K562 (cell line): ENCODE measurements around the gene CACNA1I. TPM values are rescaled to one million over a fixed set of nuclear protein-coding genes. Genes with fewer than 3 reads are reported as not detected.

Experiments used
- ATAC-seq: fragments of 200-7000 bp; cut with Tn5 transposase; 3 replicates; pipeline ENCODE4 v1.9.1; 2020; ENCODE audit warnings: moderate library complexity
- BruUV-seq: library from RNA; stranded (reverse); fragments of 400-500 nt; replicated peaks from 2 replicates; lab custom pipeline; 2021; lab: Mats Ljungman, UMichigan
- CTCF ChIA-PET: fragments of 300-600 bp; formaldehyde crosslinking; extraction: SDS; loops from one replicate; lab custom pipeline; 2021; ENCODE audit warnings: low intra/inter-chr PET ratio; lab: Yijun Ruan, JAX
- POLR2A ChIA-PET: fragments of 300-600, 350-650 bp; sonication (Branson Sonifier 250); formaldehyde crosslinking; extraction: SDS; loops from one replicate; lab custom pipeline; 2021; ENCODE audit warnings: antibody characterized with exemption, inconsistent platforms; lab: Yijun Ruan, JAX
- DNase-seq, 4 experiments: peaks; one replicate each; pipeline versions ENCODE4 v3.0.0 to v3.0.0-alpha.2; 2011 to 2018; ENCODE audit warnings: low spot score in 3 of 4, mixed read lengths in 3 of 4; ENCODE audit errors: extremely low read depth in 1 of 4
- FAIRE-seq: peaks from 2 replicates; lab custom pipeline; 2011; peaks lifted over from hg19 to GRCh38; lab: Jason Lieb, UNC
- H2AFZ ChIP-seq: 2 replicates; pipeline ENCODE4 v1.6.0; 2011; ENCODE audit warnings: low read depth, low read length, control low read depth, inconsistent platforms
- H3K27ac ChIP-seq: fragments of 200-600 bp; 3 replicates; pipeline ENCODE4 v1.8.0; 2011; ENCODE audit warnings: low read depth, mild to moderate bottlenecking, control low read depth, inconsistent platforms, low read length, moderate library complexity, mixed read lengths; ENCODE audit errors: extremely low read depth
- H3K27me3 ChIP-seq, 2 experiments: fragments of 300-600 bp in 1 of 2; 2 replicates in 1 of 2; 3 replicates in 1 of 2; pipeline versions ENCODE4 v1.6.0 to v1.8.0; 2011; ENCODE audit warnings: inconsistent platforms in 2 of 2, low read length in 2 of 2, mild to moderate bottlenecking in 1 of 2, mixed read lengths in 1 of 2, moderate library complexity in 1 of 2; ENCODE audit not compliant: control insufficient read depth in 2 of 2, insufficient read depth in 2 of 2
- H3K36me3 ChIP-seq: fragments of 300-600 bp; 3 replicates; pipeline ENCODE4 v1.8.0; 2011; ENCODE audit warnings: mild to moderate bottlenecking, low read length, inconsistent platforms; ENCODE audit not compliant: control insufficient read depth, insufficient read depth
- H3K4me1 ChIP-seq, 2 experiments: fragments of 200-600 bp in 1 of 2; replicated peaks in 1 of 2; 2 replicates in 1 of 2; 3 replicates in 1 of 2; pipeline versions ENCODE4 v1.5.1 to v1.8.0; 2011; ENCODE audit warnings: inconsistent platforms in 2 of 2, low read length in 2 of 2, mild to moderate bottlenecking in 1 of 2, mixed read lengths in 1 of 2, moderate library complexity in 1 of 2; ENCODE audit not compliant: control insufficient read depth in 2 of 2, insufficient read depth in 2 of 2
- H3K4me2 ChIP-seq: 2 replicates; pipeline ENCODE4 v1.6.1; 2011; ENCODE audit warnings: low read length, control low read depth, inconsistent platforms, mixed read lengths; ENCODE audit not compliant: insufficient read depth
- H3K4me3 ChIP-seq: fragments of 200-600 bp; sonication (generic), shearing (Covaris generic); 2 replicates; pipeline ENCODE4 v1.5.1; 2016; ENCODE audit warnings: control low read depth, inconsistent platforms
- H3K79me2 ChIP-seq: fragments of 200-600 bp; 3 replicates; pipeline ENCODE4 v1.8.0; 2011; ENCODE audit warnings: low read length, inconsistent platforms; ENCODE audit not compliant: control insufficient read depth, insufficient read depth
- H3K9ac ChIP-seq, 2 experiments: 2 replicates each; pipeline versions ENCODE4 v1.6.0 to v1.6.1; 2011; ENCODE audit warnings: low read depth in 2 of 2, low read length in 2 of 2, control low read depth in 1 of 2, inconsistent platforms in 1 of 2, mild to moderate bottlenecking in 1 of 2, mixed read lengths in 1 of 2; ENCODE audit not compliant: insufficient read depth in 1 of 2
- H3K9me1 ChIP-seq: one replicate; pipeline ENCODE4 v1.6.0; 2011; ENCODE audit warnings: inconsistent platforms, mild to moderate bottlenecking, low read length, moderate library complexity; ENCODE audit not compliant: control insufficient read depth, insufficient read depth
- H3K9me3 ChIP-seq: replicated peaks from 2 replicates; pipeline ENCODE4 v1.5.1; 2011; ENCODE audit warnings: low read depth, low read length, inconsistent platforms; ENCODE audit not compliant: control insufficient read depth, insufficient read depth
- H4K20me1 ChIP-seq: replicated peaks from 2 replicates; pipeline ENCODE4 v1.6.1; 2011; ENCODE audit warnings: low read length, inconsistent platforms, mixed read lengths; ENCODE audit not compliant: control insufficient read depth, insufficient read depth
- ARID1B ChIP-seq: fragments of 450-650 bp; IDR thresholded peaks from 2 replicates; pipeline ENCODE4 v1.6.1; 2016; ENCODE audit warnings: antibody characterized with exemption, mild to moderate bottlenecking, inconsistent platforms
- GABPB1 ChIP-seq: sonication (generic); formaldehyde crosslinking; IDR thresholded peaks from 2 replicates; pipeline ENCODE4 v1.8.0; 2022; ENCODE audit warnings: mild to moderate bottlenecking, missing genetic modification reagents
- KLF1 ChIP-seq: fragments of 450-650 bp; IDR thresholded peaks from 2 replicates; pipeline ENCODE4 v1.6.1; 2016; ENCODE audit warnings: missing genetic modification characterization, missing compliant biosample characterization
- MCM5 ChIP-seq: fragments of 450-650 bp; IDR thresholded peaks from 2 replicates; pipeline ENCODE4 v1.6.1; 2016; ENCODE audit warnings: low read depth
- NONO ChIP-seq, 2 experiments: fragments of 200-400 bp in 1 of 2; fragments of 450-650 bp in 1 of 2; formaldehyde crosslinking in 1 of 2; IDR thresholded peaks; 2 replicates each; pipeline ENCODE4 v1.6.1; 2017; ENCODE audit warnings: low read depth in 2 of 2, mild to moderate bottlenecking in 2 of 2, moderate library complexity in 2 of 2, low read length in 1 of 2
- ZNF699 ChIP-seq: fragments of 250-450 bp; sonication (Bioruptor Pico); IDR thresholded peaks from 2 replicates; pipeline ENCODE4 v1.8.0; 2021; ENCODE audit warnings: mild to moderate bottlenecking, moderate library complexity; ENCODE audit not compliant: insufficient replicate concordance
- WGBS: fragments of 100-300 bp; shearing (Covaris generic); methylation state at CpG from one replicate; pipeline ENCODE4 v1.1.6; 2016; ENCODE audit warnings: low coverage, mixed read lengths; ENCODE audit not compliant: insufficient coverage; ENCODE audit errors: missing lambda C conversion rate; 5-methylcytosine and 5-hydroxymethylcytosine counted together
- in situ Hi-C: fragments of 300-500 bp; cut with MboI; formaldehyde crosslinking; loops from 4 replicates; pipeline ENCODE4 v1.15.0; 2018; ENCODE audit warnings: inconsistent platforms, mixed read lengths
- intact Hi-C: fragments of 100-400 bp; cut with micrococcal nuclease; formaldehyde crosslinking; loops from 2 replicates; pipeline ENCODE4 v1.14.2; 2022
- polyA plus RNA-seq, 8 experiments: library from polyadenylated mRNA; depleted of rRNA in 4 of 8; stranded (reverse) in 5 of 8; unstranded in 3 of 8; fragments of >200 nt; fragmentation: Nextera tagmentation in 2 of 8; fragmentation: Illumina TruSeq in 1 of 8; extraction: Ambion mirVana in 2 of 8; extraction: Trizol in 1 of 8; gene quantifications; 2 replicates each; pipeline versions ENCODE4 v1.2.1 to v1.2.3, GENCODE V29; 2011 to 2014; ENCODE audit warnings: inconsistent platforms in 1 of 8, missing spikeins in 1 of 8
- total RNA-seq, 7 experiments: library from RNA; depleted of rRNA in 6 of 7; stranded (reverse); fragments of >200 nt in 6 of 7; fragmentation: Illumina TruSeq in 2 of 7; extraction: Trizol in 2 of 7; gene quantifications; 2 replicates each; pipeline versions ENCODE4 v1.2.1 to v1.2.3, GENCODE V29; 2011 to 2021; ENCODE audit warnings: low replicate concordance in 1 of 7
- TF ChIP-seq, protein P1 (sequence below), 2 experiments: fragments of 450-650 bp in 1 of 2; sonication (generic) in 1 of 2; formaldehyde crosslinking in 1 of 2; IDR thresholded peaks; 2 replicates each; pipeline versions ENCODE4 v1.7.1 to v1.9.0; 2016 to 2022; ENCODE audit warnings: inconsistent platforms in 1 of 2, mild to moderate bottlenecking in 1 of 2, missing genetic modification reagents in 1 of 2

CACNA1I gene
- total and polyA plus RNA-seq, 9 of the 15 experiments (the other 6 are each of a cell fraction or from before 2014, with no cell fraction given): 0.01 to 0.79 (median 0.32) TPM; not detected in 1

DNA sequence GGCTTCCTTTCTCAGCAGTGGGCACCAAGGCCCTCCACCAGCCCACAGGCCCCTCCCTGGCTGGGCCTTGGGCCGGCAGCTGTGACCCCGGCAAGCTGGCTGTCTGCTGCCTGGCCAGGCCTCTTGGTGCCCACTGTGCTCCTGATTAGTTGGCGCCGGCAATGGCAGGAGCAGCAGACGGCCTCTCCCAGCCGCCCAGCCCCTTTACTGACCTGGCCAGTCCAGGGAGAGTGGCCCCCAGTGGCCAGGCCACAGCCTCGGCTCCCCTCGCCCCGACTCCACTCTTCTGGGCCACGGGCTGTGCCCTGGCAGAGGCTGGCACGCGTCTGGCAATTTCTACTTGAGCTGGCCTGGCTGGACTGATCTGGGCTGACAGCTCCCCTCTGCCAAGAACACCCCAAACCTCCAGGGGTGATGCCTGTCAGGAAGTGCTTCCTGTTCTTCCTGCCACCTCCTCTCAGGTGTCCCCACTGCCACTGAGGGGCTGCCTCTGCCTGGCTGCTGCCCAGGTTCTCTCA, 58.1 kb downstream of the CACNA1I start:
- H3K9ac ChIP-seq: peak overlapping the region in 1 of 2 experiments; percentile 20; a peak in 1 of 4 replicates
- FAIRE-seq: no peak
- peaks cover 16 to 65% of the 10 kb centered on the region in 2 experiments for H3K4me1 ChIP-seq
- no peak overlapping the region for H3K4me3 ChIP-seq
- POLR2A ChIA-PET: interaction anchor here (0.6 kb wide), 1 partner anchor 17 kb away, joined by 4 read pairs; no protein-coding TSS in a partner anchor
- no peak for TF ChIP-seq GABPB1 (CRISPR knock-in tag)
- no peak for TF ChIP-seq MCM5
- no peak for TF ChIP-seq ARID1B
- no peak for TF ChIP-seq KLF1 (tag)
- no peak for TF ChIP-seq ZNF699 (CRISPR knock-in tag)
- TF ChIP-seq, protein P1, sequence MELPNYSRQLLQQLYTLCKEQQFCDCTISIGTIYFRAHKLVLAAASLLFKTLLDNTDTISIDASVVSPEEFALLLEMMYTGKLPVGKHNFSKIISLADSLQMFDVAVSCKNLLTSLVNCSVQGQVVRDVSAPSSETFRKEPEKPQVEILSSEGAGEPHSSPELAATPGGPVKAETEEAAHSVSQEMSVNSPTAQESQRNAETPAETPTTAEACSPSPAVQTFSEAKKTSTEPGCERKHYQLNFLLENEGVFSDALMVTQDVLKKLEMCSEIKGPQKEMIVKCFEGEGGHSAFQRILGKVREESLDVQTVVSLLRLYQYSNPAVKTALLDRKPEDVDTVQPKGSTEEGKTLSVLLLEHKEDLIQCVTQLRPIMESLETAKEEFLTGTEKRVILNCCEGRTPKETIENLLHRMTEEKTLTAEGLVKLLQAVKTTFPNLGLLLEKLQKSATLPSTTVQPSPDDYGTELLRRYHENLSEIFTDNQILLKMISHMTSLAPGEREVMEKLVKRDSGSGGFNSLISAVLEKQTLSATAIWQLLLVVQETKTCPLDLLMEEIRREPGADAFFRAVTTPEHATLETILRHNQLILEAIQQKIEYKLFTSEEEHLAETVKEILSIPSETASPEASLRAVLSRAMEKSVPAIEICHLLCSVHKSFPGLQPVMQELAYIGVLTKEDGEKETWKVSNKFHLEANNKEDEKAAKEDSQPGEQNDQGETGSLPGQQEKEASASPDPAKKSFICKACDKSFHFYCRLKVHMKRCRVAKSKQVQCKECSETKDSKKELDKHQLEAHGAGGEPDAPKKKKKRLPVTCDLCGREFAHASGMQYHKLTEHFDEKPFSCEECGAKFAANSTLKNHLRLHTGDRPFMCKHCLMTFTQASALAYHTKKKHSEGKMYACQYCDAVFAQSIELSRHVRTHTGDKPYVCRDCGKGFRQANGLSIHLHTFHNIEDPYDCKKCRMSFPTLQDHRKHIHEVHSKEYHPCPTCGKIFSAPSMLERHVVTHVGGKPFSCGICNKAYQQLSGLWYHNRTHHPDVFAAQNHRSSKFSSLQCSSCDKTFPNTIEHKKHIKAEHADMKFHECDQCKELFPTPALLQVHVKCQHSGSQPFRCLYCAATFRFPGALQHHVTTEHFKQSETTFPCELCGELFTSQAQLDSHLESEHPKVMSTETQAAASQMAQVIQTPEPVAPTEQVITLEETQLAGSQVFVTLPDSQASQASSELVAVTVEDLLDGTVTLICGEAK (IDR thresholded peaks at IDR 0.05): no peak
- TF ChIP-seq, protein P1 (CRISPR knock-in tag; IDR thresholded peaks at IDR 0.05): no peak
- no peak for TF ChIP-seq NONO (IDR thresholded peaks at IDR 0.05; ENCODE audit: low read depth in 2 of 2, low read length in 1 of 2)
- TF ChIP-seq, all 486 proteins: peak for 0
- in situ Hi-C loops (no loop called here), intact Hi-C loops (no loop called here)
- Histone ChIP-seq H3K4me2 (no peak overlapping the region), H3K27me3 (no peaks in the 10 kb centered on the region), H3K36me3 (no peaks in the 10 kb centered on the region), H2AFZ (no peak overlapping the region), H3K27ac (no peak overlapping the region), H4K20me1 (no peaks in the 10 kb centered on the region), H3K9me3 (no peaks in the 10 kb centered on the region), H3K9me1 (no peaks in the 10 kb centered on the region), H3K79me2 (no peaks in the 10 kb centered on the region)
- no peak for ATAC-seq
- no peak for DNase-seq
- CTCF ChIA-PET: no interaction called here
- no TSS peak for BruUV-seq
- WGBS: 96% methylated on average over 7 of the region's 12 CpGs
